Measurements from ENCODE around the gene TAPBPL.

The TAPBPL gene

DNA sequence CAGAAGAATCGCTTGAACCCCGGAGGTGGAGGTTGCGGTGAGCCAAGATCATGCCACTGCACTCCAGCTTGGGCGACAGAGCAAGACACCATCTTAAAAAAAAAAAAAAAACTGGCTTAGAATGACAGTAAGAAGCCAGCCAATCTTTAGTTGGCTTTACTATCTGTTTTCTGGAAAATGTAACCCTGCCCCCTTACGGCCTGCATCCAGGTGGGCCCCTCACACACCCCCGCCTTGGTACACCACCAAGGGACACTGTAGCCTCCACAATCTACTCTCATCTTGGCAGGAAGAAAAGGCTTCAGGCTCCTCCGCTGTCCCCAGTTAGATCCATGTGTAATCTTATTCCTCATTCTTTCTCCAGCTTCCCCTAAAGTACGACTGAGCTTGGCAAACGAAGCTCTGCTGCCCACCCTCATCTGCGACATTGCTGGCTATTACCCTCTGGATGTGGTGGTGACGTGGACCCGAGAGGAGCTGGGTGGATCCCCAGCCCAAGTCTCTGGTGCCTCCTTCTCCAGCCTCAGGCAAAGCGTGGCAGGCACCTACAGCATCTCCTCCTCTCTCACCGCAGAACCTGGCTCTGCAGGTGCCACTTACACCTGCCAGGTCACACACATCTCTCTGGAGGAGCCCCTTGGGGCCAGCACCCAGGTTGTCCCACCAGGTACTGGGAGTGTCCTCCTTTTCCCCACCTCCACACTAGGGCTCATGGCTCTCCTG is 6.6 kb downstream of the TAPBPL start:
- Mint-ChIP-seq H3K9me3 (no peaks in the 10 kb centered on the region), H3K4me1 (no peaks in the 10 kb centered on the region), H3K4me3 (no peak overlapping the region), H3K27me3 (ENCODE audit: low read depth) (no peaks in the 10 kb centered on the region), H3K36me3 (ENCODE audit: low read depth) (peaks cover 32% of the 10 kb centered on the region), H3K27ac (no peak overlapping the region)
- TF ChIP-seq, protein P1, sequence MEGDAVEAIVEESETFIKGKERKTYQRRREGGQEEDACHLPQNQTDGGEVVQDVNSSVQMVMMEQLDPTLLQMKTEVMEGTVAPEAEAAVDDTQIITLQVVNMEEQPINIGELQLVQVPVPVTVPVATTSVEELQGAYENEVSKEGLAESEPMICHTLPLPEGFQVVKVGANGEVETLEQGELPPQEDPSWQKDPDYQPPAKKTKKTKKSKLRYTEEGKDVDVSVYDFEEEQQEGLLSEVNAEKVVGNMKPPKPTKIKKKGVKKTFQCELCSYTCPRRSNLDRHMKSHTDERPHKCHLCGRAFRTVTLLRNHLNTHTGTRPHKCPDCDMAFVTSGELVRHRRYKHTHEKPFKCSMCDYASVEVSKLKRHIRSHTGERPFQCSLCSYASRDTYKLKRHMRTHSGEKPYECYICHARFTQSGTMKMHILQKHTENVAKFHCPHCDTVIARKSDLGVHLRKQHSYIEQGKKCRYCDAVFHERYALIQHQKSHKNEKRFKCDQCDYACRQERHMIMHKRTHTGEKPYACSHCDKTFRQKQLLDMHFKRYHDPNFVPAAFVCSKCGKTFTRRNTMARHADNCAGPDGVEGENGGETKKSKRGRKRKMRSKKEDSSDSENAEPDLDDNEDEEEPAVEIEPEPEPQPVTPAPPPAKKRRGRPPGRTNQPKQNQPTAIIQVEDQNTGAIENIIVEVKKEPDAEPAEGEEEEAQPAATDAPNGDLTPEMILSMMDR (IDR thresholded peaks at IDR 0.05; ENCODE audit: unreplicated experiment in 3 of 3) = no peak

GRCh38 chr12:6459004-6459337 is 7.1 kb downstream of the TAPBPL start:
- no peaks in the 10 kb centered on the region for H3K4me1 Mint-ChIP-seq
- H3K4me3 Mint-ChIP-seq = no peak overlapping the region
- peaks cover 33% of the 10 kb centered on the region for H3K36me3 Mint-ChIP-seq (ENCODE audit: low read depth)
- no peaks in the 10 kb centered on the region for H3K9me3 Mint-ChIP-seq
- TF ChIP-seq, protein P1 (IDR thresholded peaks at IDR 0.05; ENCODE audit: unreplicated experiment in 3 of 3) = no peak
- no peak overlapping the region for H3K27ac Mint-ChIP-seq
- no peaks in the 10 kb centered on the region for H3K27me3 Mint-ChIP-seq (ENCODE audit: low read depth)

- Mint-ChIP-seq H3K4me3 (no peak overlapping the region), H3K27ac (no peak overlapping the region), H3K4me1 (peaks cover 5% of the 10 kb centered on the region), H3K36me3 (ENCODE audit: low read depth) (peaks cover 48% of the 10 kb centered on the region), H3K27me3 (ENCODE audit: low read depth) (no peaks in the 10 kb centered on the region), H3K9me3 (no peaks in the 10 kb centered on the region)
- TF ChIP-seq, protein P1 (IDR thresholded peaks at IDR 0.05; ENCODE audit: unreplicated experiment in 3 of 3) = no peak
These were observed 9.0 kb downstream of the TAPBPL start for GRCh38 chr12:6460751-6461371.

DNA sequence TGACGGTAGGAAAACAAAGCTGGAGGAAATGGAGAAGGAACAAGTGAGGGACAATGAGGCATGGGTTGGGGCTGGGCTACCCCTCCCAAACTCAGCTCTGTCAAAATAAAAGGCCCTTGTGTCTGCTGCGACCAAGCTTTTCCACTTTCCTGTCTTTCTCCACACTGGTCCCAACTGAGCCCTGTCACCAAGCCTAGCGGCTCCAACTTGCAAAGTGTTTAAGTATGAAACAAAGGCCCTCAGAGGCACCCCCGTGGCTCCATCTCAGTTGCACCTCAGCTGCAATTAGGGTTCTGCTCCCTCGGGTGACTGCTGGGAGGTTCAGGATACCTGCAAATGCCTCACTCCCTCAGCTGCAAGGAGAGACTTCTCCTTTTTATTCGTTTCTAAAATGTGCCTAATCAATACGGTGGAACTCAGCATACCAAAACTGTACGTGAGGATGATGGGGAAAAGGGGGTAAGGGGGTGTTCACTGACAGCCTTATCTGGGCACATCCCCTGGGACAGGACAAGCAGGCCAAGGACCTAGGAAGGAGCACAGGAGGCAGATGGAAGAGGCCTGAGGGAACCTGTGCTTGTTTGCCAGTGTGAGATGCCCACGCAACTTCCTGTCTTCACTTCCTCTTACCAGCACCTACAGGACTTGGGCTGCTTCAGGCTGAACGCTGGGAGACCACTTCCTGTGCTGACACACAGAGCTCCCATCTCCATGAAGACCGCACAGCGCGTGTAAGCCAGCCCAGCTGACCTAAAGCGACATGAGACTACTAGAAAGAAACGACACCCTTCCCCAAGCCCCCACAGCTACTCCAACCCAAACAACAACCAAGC is 9.8 kb downstream of the TAPBPL start:
- no peaks in the 10 kb centered on the region for H3K9me3 Mint-ChIP-seq
- no peak overlapping the region for H3K4me3 Mint-ChIP-seq
- no peaks in the 10 kb centered on the region for H3K27me3 Mint-ChIP-seq (ENCODE audit: low read depth)
- peaks cover 48% of the 10 kb centered on the region for H3K36me3 Mint-ChIP-seq (ENCODE audit: low read depth)
- TF ChIP-seq, protein P1 (IDR thresholded peaks at IDR 0.05; ENCODE audit: unreplicated experiment in 3 of 3) = no peak
- no peak overlapping the region for H3K27ac Mint-ChIP-seq
- peaks cover 5% of the 10 kb centered on the region for H3K4me1 Mint-ChIP-seq

GRCh38 chr12:6462234-6462995 is 10.6 kb downstream of the TAPBPL start:
- Mint-ChIP-seq H3K27ac (no peak overlapping the region), H3K4me1 (peaks cover 5% of the 10 kb centered on the region), H3K4me3 (no peak overlapping the region), H3K9me3 (no peaks in the 10 kb centered on the region), H3K27me3 (ENCODE audit: low read depth) (no peaks in the 10 kb centered on the region), H3K36me3 (ENCODE audit: low read depth) (peaks cover 42% of the 10 kb centered on the region)
- TF ChIP-seq, protein P1 (IDR thresholded peaks at IDR 0.05; ENCODE audit: unreplicated experiment in 3 of 3) = no peak
